ENCODE measurements around the gene RALGPS1. TPM values are rescaled to one million over a fixed set of nuclear protein-coding genes. Genes with fewer than 3 reads are reported as not detected.

RALGPS1 gene
- total and polyA plus RNA-seq, 2 donors (not counting 1 experiment from before 2014, with no cell fraction given): 19.7 to 39.9 TPM

GRCh38 chr9:127033061-127033460, 118.5 kb downstream of the RALGPS1 start:
- no peaks in the 10 kb centered on the region for H3K4me1 Mint-ChIP-seq
- TF ChIP-seq CTCF (IDR thresholded peaks at IDR 0.05) (no peak), EZH2 (IDR thresholded peaks at IDR 0.05; ENCODE audit: borderline replicate concordance, insufficient read depth, low read depth, low read length, poor library complexity, severe bottlenecking) (no peak)
- CTCF ChIA-PET: no interaction called here
- H3K9me3 ChIP-seq (ENCODE audit: control extremely low read depth in 1 of 3, control insufficient read depth in 2 of 3, insufficient read depth in 1 of 3, low read length in 2 of 3): no peaks in the 10 kb centered on the region
- no peak for DNase-seq
- H3K36me3 ChIP-seq (replicated peaks in 1 of 2; ENCODE audit: control extremely low read depth in 1 of 2, control insufficient read depth in 1 of 2, extremely low read depth in 1 of 2, insufficient read depth in 2 of 2, low read length in 1 of 2): peaks cover 0 to 11% of the 10 kb centered on the region in 2 experiments
- H3K27me3 ChIP-seq (replicated peaks in 1 of 4; ENCODE audit: control extremely low read depth in 1 of 4, control insufficient read depth in 3 of 4, insufficient read depth in 4 of 4, low read length in 3 of 4): no peaks in the 10 kb centered on the region
- POLR2A ChIA-PET: no interaction called here
- H4K20me1 ChIP-seq (ENCODE audit: control insufficient read depth, insufficient read depth, low read length, poor library complexity, severe bottlenecking): no peaks in the 10 kb centered on the region
- no peak overlapping the region for H3K4me3 Mint-ChIP-seq
- no peak overlapping the region for H3K9ac ChIP-seq (ENCODE audit: low read length)
- H3K4me3 ChIP-seq (ENCODE audit: control extremely low read depth in 1 of 5, extremely low read depth in 1 of 5, insufficient read depth in 1 of 5, low read depth in 2 of 5, low read length in 4 of 5): no peak overlapping the region
- no peak overlapping the region for H3K27ac Mint-ChIP-seq
- no peak overlapping the region for H2AFZ ChIP-seq (ENCODE audit: insufficient read depth, low read depth, low read length, poor library complexity, severe bottlenecking)
- H3K27ac ChIP-seq (ENCODE audit: low read length in 2 of 2): no peak overlapping the region
- WGBS (ENCODE audit: insufficient coverage): 97% methylated on average over 3 of the region's 3 CpGs
- no peaks in the 10 kb centered on the region for H3K79me2 ChIP-seq (ENCODE audit: control insufficient read depth, insufficient read depth, low read length)
- no peak overlapping the region for H3K4me2 ChIP-seq (replicated peaks; ENCODE audit: low read depth, low read length, poor library complexity, severe bottlenecking)
- intact Hi-C loops (cut with micrococcal nuclease): no loop called here
- H3K27me3 Mint-ChIP-seq: no peaks in the 10 kb centered on the region
- ATAC-seq (ENCODE audit: low read depth): no peak
- no peaks in the 10 kb centered on the region for H3K4me1 ChIP-seq (ENCODE audit: control insufficient read depth in 2 of 2, insufficient read depth in 2 of 2, low read length in 2 of 2)
- H3K9me3 Mint-ChIP-seq (ENCODE audit: insufficient read depth): no peaks in the 10 kb centered on the region

- Mint-ChIP-seq H3K27ac (no peak overlapping the region), H3K9me3 (ENCODE audit: insufficient read depth) (no peaks in the 10 kb centered on the region), H3K27me3 (no peaks in the 10 kb centered on the region), H3K4me3 (no peak overlapping the region), H3K4me1 (no peaks in the 10 kb centered on the region)
- H3K4me3 ChIP-seq (ENCODE audit: control extremely low read depth in 1 of 5, extremely low read depth in 1 of 5, insufficient read depth in 1 of 5, low read depth in 2 of 5, low read length in 4 of 5): no peak overlapping the region
- H3K4me2 ChIP-seq (replicated peaks; ENCODE audit: low read depth, low read length, poor library complexity, severe bottlenecking): no peak overlapping the region
- no peak for DNase-seq
- ChIA-PET CTCF (no interaction called here), POLR2A (no interaction called here)
- H3K36me3 ChIP-seq (replicated peaks in 1 of 2; ENCODE audit: control extremely low read depth in 1 of 2, control insufficient read depth in 1 of 2, extremely low read depth in 1 of 2, insufficient read depth in 2 of 2, low read length in 1 of 2): peaks cover 0 to 11% of the 10 kb centered on the region in 2 experiments
- H2AFZ ChIP-seq (ENCODE audit: insufficient read depth, low read depth, low read length, poor library complexity, severe bottlenecking): no peak overlapping the region
- no peaks in the 10 kb centered on the region for H3K27me3 ChIP-seq (replicated peaks in 1 of 4; ENCODE audit: control extremely low read depth in 1 of 4, control insufficient read depth in 3 of 4, insufficient read depth in 4 of 4, low read length in 3 of 4)
- intact Hi-C loops (cut with micrococcal nuclease): no loop called here
- H3K4me1 ChIP-seq (ENCODE audit: control insufficient read depth in 2 of 2, insufficient read depth in 2 of 2, low read length in 2 of 2): no peaks in the 10 kb centered on the region
- no peak overlapping the region for H3K27ac ChIP-seq (ENCODE audit: low read length in 2 of 2)
- no peaks in the 10 kb centered on the region for H3K79me2 ChIP-seq (ENCODE audit: control insufficient read depth, insufficient read depth, low read length)
- H3K9me3 ChIP-seq (ENCODE audit: control extremely low read depth in 1 of 3, control insufficient read depth in 2 of 3, insufficient read depth in 1 of 3, low read length in 2 of 3): no peaks in the 10 kb centered on the region
- no peaks in the 10 kb centered on the region for H4K20me1 ChIP-seq (ENCODE audit: control insufficient read depth, insufficient read depth, low read length, poor library complexity, severe bottlenecking)
- no peak overlapping the region for H3K9ac ChIP-seq (ENCODE audit: low read length)
- no peak for ATAC-seq (ENCODE audit: low read depth)
- TF ChIP-seq CTCF (IDR thresholded peaks at IDR 0.05) (no peak), EZH2 (IDR thresholded peaks at IDR 0.05; ENCODE audit: borderline replicate concordance, insufficient read depth, low read depth, low read length, poor library complexity, severe bottlenecking) (no peak)
These were observed 119.2 kb downstream of the RALGPS1 start for GRCh38 chr9:127033789-127034188.

Data from B cell (primary cell).